SKM-1 (cell line): ENCODE measurements around the gene SPTLC3.
A peak's percentile ranks its signal among the peaks of the same experiment; 100 is the strongest.

Source experiments
- DNase-seq: peaks from one replicate; lab custom pipeline; 2025; ENCODE audit not compliant: unreplicated experiment; lab: John Stamatoyannopoulos, UW

Gene SPTLC3

DNA sequence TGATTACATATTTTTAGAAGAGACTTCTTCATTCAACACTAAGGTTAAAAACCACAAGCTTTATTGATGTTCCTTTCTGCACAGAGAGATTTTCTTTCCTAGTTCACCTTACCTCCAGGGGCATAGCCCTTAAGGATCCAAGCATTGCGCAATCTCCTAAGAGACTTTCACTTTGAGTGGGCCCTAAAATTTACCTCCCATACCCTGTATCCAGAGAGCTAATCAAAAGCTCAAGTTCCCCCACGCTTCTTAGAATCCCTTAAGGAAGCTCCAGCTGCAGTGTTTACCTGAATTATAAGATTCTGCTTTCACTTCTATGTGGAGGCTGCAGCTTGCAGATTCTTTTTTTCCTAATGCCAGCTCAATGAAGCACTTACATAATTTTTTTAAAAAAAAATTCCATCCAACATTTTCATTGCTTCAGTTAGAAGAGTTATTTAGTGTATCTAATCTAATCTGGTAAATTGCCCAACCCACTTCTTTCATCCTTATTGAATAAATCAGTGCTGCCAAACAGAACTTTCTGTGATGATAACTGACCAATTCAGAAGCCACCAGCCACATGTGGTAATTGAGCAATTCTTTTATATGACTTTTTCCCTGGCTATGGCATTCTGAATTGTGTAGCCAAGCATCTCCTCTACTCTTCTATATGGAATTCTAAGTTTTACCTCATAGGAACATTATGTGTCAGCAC lies 24.6 kb upstream of the SPTLC3 start:
- DNase-seq: no peak

DNA sequence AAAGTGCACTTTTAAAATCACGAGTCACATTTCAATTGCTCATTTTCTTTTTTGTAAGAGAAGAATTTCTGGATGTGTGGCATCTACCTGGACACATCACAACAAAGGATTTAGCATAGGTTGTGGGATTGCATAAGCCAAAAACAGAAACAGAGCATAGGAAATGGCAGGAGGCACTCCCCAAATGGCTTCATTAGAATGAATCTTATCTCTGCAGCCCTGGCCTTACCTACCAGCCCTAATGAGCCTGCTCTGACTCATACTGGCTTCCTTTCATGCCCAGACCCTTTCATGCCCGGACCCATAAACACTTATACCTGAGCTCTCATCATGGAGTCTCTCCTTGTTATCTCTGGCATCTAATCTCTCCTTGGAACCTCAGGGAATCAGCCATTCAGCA lies 23.9 kb upstream of the SPTLC3 start:
- no peak for DNase-seq

DNA sequence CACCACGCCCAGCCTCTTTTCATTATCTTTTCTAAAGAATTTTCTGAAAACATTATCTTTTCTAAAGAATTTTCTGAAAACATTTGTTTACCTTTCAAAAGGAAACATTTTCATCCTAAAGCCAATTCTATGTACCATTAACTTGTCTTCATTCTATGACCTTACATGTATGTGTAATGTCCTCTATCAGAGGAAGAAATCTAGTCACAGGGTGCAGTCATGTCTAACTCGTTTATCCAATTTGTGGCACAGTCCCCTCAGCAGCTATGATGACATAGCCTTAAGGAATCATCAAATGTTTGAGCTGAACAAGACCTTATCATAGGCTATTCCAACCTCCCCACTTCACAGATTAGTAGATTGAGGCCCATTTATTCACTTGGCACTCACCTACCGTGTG lies 21.5 kb upstream of the SPTLC3 start:
- no peak for DNase-seq

DNA sequence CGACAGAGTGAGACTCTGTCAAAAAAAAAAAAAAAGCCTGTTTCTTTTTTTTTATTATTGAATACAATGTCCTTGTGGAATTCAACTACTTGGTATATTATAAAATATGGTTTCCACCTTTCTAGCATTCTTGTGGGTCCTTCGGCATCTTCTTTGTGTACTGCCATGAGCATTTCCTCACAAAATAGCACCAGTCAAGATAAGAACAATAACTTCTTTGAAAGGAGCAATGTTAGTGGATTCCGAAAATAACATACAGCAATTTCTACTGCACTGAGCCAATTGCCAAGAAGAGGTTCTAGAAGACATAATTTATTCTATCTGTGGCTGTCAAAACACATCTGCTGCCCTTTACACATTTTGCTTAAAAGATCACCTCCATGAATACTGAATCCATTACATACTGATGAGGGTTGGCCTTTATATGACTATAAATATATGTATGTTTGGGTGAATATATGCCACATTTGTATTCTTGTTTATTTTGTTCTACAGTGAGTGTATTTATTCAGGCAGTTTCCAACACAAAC lies 19.1 kb upstream of the SPTLC3 start:
- DNase-seq: no peak

DNA sequence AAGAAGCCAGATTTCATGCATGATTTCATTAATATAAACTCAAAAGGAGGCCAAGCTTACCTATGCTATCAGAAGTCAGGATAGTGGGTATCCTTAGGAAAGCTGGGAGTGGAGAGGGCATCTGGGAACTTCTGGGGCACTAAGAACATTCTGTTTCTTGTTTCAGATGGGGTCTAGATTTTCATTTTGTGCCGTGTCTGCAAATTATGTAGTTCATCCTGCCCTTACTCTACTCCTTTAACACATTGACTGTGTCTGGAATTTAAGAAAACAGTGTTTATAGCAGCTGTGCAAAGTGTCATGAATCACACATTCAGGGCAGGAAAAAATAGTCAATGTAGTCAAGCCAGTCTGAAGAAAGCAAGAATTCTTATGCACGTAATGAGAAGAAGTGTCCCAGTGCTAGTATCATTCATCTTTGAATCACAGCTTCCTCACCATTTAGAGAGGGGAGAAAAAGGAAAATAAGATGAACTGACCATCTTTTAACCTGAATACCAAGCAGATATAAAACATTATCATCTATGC lies 11.6 kb upstream of the SPTLC3 start:
- DNase-seq: no peak

DNA sequence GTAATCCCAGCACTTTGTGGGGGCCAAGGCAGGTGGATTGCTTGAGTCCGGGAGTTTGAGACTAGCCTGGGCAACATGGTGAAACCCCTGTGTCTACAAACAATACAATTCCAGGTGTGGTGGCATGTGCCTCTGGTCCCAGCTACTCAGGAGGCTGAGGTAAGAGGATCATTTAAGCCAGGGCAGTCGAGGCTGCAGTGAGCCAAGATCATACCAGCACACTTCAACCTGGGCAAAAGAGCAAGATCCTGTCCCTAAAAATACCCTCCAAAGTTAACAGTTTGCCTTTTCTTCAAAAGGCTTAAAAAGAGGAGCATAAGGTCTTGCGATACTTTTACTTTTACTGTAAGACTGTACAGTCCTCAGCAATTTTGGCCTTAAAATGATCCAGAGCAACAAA lies 10.7 kb upstream of the SPTLC3 start:
- no peak for DNase-seq

DNA sequence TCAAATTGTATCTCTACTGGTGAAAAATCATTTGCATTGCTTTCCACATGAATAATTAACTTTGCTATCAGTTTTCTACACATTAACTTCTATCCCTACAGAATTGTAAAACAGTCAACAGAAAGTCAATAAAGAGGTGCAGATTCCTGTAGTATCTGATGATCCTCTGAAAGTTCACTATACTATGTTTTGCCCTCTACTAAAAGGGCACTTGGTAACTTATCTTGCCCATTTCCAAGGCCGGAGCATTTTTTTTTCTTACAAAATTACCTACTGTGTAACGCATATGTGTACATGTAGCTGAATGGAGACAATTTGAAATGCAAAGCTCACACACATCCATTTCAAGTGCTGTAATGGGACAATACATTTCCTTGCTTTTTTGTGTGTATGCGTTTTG lies 9.6 kb upstream of the SPTLC3 start:
- no peak for DNase-seq

DNA sequence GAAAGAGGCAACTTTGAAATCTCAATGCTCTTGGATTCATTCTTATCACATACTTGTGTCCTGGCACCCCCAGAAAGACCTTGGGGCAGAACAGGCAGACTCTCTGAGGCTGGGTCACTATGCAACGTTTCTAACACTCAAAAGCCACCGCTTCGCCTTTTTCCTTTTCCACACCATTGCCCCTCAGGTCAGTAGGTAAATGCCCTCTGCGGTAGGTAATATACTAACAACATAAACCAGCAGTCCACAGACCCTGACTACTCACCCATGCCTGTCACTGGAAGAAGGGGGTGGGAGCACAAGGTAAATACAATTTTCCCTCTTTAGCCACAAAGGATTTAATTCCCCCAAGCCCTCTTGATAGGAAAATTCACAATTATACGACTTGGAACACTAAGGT lies 6.5 kb upstream of the SPTLC3 start:
- no peak for DNase-seq

DNA sequence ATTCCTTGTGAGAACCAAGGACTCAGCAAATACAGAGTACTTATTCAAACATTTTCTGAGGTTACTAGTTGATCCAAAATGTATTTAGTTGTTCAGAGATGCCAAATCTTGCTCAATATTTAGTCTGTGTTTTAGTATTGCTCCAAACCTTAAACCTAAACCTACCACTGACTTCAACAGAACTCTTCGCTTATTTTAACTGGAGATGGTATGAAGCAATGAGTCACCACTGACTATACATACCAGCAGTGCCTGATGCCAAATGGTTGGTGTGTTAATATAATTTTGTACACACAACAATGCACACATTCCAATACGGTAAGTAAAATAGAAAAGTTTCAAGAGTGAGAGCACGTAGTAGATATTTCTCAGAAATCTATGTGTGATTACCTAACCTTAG lies 1.9 kb upstream of the SPTLC3 start:
- DNase-seq: peak; percentile 5

DNA sequence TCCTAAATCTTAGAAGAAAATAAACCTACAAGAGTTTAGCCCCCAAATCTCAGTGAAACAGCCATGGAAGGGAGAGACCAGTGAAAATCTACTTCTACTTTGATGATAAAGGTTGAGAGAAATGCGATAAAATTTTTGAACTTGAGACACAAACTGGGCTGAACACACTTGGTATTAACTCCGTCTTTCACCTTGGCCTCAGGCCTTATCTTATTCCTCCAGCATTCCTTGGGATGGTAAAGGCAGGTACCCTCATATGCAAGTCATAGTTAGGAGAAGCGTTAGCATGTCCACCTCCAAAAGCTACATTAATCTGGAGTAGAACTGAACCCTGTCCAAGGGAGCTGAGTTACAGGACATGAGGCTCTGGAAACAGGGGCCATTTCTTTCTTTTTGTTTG lies 1.2 kb upstream of the SPTLC3 start:
- no peak for DNase-seq

DNA sequence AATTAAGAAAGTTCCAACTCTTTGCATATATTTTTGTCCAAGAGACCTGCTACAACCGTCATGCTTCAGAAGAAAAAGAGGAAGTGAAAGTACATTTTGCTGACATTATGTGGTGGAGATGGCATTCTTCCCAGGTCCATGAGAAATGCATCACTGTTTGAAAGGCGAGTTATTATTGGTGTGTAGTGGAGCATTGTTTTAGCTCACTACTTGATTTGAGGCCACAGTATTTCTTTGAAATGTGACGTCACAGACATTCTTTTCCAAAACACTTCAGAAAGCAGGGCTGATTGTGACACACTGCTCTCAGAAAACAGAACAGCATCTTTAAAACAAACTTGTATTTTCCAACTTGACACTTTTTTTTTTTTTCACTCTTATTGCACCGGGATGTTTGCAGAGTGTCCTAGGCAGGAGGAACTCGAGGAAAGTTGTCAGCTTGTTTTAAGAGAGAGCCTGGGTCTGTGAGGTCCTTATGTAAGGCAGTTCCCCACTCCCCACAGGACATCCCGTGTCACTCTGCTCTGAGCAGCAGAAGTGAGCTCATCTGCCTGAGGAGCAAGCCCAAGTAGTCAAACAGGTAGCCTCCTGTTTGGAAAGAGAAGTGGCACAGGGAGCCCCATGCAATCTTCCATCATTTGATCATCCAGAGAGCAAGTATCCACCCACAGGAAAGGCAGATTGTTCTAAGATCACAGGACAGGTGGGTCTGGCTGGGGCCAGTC lies 1.1 kb downstream of the SPTLC3 start:
- peak; percentile 46 for DNase-seq

DNA sequence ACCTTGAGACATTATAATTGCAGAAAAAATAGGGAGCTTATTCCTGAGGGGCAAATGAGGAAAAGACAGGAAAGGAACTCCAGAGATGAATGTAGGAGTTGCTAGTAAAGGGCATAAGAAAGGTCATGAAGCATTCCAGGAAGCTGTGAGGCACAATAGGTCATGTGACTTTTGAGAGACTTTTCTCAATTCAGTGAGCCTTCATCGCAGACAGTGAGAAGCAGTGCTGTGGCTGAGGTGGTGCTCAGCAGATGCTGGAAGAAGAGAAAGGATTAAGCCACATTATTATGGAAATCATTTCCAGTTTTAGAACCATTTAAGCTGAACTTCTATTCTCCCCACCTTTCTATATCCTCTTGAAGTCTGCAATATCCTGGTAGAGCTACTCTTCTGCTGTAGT lies 4.1 kb downstream of the SPTLC3 start:
- no peak for DNase-seq

DNA sequence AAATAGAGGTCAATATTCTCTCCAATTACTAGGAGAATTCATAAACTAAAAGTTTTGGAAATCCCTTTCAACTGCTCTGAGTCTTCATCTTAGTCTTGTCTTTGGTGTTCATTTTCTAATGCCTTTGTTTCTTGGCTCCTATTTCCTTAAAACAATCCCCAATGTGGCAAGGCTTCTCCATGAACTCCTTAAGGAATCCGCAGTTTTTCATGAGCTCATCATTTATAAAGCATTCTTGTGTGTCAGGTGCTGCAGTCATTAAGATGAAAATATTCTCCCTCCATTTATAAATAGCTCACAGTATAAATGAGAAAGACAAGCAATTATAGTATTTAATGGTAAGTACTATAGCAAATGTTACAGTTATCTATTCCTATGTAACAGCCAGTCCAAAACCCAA lies 4.6 kb downstream of the SPTLC3 start:
- DNase-seq: no peak

DNA sequence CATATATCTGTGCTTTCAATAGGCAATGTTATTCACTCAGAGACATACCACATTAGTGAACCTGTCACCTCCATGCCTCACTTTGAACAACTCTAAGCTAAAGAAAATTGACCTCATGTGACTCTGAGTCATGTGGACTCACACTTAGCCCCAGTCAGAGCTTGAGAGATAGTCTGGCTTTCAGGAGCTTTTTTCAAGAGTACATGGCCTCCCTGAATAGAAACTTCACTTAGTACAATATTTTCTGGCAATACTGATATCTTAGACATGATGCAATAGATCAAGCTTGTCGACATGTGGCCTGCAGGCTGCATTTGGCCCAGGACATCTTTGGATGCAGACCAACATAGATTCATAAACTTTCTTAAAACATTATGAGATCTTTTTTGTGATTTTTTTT lies 8.5 kb downstream of the SPTLC3 start:
- no peak for DNase-seq

DNA sequence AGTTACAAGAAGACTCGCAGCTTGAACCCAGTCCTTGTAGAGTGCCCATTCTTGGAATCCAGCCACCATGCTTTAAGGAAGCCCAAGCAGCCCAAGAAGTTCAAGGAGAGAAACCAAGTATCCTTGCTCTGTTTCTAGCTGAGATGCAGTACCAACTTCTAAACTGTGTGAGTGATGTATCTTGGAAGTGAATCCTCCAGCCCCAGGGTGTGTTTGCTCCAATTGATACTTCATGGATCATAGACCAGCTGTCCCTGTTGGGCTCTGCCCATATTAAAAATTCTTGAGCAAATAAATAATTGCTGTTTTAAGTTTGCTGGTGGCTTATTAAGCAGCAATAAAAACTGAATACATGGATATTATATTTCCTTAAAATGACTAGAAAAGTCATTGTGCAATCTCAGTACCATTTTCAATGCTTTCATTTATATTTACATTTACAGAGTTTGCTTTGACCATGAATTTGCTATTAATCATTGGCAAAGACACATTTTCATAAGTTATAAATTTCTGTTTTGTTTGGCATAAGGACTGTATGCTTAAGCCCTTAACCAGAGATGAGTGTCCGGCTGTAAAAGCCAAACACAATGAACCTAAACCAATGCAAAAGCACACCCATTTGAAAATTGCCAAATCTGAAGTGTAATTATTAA lies 9.2 kb downstream of the SPTLC3 start:
- DNase-seq: no peak

DNA sequence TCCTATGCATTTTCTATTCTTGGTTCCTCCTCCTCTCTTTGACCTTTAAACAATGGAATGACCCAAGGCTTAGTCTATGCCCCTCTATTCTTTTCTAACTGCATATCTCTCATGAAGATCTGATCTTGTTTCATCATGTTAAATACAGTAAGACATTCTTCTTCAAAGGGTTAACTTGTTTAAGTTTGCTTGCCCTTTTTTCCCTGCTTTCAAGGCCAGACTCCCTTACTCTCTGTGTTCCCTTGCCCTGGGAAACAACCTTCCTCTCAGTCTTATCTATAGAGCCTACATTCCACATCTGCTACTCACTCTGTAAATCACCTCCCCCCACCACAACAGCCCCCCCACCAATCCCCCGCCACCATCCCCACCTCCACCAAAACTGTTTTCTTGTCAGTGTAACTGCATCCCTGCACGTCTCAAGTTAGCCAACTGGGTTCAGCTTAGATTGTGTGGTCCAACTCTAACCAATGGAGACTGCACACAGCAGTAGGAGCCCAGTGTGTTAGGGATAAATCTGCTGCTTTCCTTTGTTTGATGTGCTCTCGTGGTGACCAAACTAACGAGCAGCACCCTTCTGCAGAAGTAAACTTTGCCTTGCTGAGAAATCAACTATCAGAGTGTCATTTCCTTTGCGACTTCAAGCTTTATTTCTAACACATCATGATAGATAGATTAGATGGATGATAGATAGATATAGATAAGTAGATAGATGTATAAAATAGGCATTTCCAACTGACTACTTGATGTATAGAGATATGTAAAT lies 12.6 kb downstream of the SPTLC3 start:
- no peak for DNase-seq

DNA sequence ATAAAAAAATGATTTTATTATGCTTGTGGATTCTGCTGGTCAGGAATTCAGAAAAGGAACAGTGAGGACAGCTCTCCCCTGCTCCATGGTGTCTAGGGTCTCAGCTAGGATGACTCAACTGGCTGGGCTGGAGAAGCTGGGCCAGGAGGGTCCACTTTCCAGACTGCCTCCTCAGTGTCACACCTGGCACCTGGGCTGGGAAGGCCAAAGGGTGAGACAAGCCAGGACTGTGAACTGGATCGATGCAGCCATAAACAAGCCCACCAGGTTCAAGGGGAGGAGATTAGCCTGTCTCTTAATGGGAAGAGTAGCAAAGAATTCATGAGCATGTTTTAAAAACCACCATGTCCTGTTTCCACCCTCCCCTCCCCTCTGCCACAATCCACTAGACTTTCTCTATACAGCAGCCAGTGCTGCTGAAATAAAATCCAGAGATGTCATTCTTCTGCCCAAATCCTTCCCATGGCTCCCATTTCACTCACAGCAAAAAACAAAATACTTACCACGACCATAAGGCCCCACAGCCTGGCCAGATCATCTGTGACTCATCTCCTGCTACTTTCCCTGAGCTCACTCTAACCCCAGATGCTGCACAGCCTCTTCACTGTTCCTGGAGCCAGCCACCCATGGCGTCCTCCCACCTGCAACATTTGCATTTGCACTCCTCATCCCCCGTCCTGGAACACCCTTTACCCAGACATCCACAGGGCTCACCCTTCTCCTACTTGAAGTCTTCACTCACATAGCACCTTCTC lies 13.8 kb downstream of the SPTLC3 start:
- DNase-seq: no peak

DNA sequence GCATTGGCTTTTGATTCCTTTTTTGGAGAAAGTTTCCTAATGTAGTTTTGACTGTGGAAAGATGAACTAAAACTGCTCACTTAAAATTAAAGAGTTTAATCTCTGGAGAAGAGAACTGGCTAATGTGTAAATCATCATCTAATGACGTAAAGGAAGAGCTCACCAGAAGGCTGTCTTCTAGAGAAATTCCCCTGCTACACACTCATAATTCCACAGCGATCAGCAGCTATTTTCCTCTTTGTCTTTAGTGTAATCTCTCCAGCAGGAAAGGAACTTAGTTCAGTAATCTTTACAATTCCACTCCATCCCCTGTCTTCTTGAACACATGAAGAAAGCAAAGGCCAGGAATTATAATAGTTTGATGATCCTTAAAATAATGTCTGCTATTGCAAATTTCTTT lies 15.8 kb downstream of the SPTLC3 start:
- DNase-seq: no peak

DNA sequence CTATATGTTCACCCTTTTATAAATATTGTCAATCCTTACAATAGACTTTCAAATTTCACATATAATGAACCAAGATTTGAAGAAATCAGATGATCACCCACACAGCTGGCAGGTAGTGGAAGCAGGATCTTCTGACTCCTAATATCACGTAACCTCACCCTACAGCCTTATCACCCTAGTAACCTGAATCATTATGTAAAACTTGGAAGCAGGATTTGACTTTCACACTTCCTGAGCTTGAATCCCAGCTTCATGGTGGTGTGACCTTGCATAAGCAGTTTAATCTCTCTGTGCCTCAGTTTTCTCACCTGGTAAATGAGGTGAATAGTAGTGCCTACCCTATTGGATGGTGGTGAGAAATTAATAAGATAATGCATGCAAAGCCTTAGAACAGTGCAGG lies 16.4 kb downstream of the SPTLC3 start:
- no peak for DNase-seq

DNA sequence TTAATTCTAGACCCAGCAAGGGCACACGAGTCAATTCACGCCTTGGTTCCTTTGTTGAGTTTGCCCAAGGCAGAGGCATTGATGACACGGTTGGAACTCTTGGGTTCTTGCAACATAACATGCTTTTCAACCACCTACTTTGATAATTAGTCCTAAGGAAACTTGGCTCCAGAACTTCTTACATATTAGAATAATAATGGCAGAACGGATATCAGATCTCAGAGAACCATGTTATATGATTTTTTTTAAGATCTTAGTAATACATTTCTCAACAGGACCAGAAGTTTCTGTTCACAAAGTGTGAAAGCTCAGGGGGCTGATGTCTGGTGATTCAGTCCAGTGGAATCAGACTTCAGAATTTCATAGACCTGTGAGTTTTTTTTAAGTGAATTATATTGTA lies 19.2 kb downstream of the SPTLC3 start:
- no peak for DNase-seq
